ENCODE measurements around the gene SRPK3.

GRCh38 chrX:153773741-153774575 lies 6.9 kb upstream of the SRPK3 start:
- TF ChIP-seq CREB1 (CRISPR knock-in tag; IDR thresholded peaks at IDR 0.05; ENCODE audit: low read depth) (no peak), CTCF (conservative IDR thresholded peaks at IDR 0.05; ENCODE audit: low read depth in 2 of 2) (no peak), REST (IDR thresholded peaks at IDR 0.05; ENCODE audit: unreplicated experiment) (no peak), EZH2 (IDR thresholded peaks at IDR 0.05; ENCODE audit: low read depth, unreplicated experiment) (no peak), POLR2AphosphoS5 (IDR thresholded peaks at IDR 0.05; ENCODE audit: low read depth) (no peak), JUNB (IDR thresholded peaks at IDR 0.05; ENCODE audit: unreplicated experiment) (no peak), EZH2phosphoT487 (IDR thresholded peaks at IDR 0.05; ENCODE audit: unreplicated experiment) (no peak), ETS1 (IDR thresholded peaks at IDR 0.05) (no peak), STAT1 (IDR thresholded peaks at IDR 0.05; ENCODE audit: unreplicated experiment) (no peak), ZNF331 (CRISPR knock-in tag; IDR thresholded peaks at IDR 0.05; ENCODE audit: low read depth) (no peak), NANOG (IDR thresholded peaks at IDR 0.05; ENCODE audit: borderline replicate concordance) (no peak)
